IPS-18a (cell line): ENCODE results near the gene PRPF38A.

Source experiments
- H3K27ac ChIP-seq: one replicate; pipeline ENCODE4 v1.5.1; 2013; ENCODE audit warnings: low read length
- H3K27me3 ChIP-seq: one replicate; pipeline ENCODE4 v1.6.1; 2013; ENCODE audit warnings: mild to moderate bottlenecking, low read length; ENCODE audit not compliant: control insufficient read depth, insufficient read depth
- H3K36me3 ChIP-seq: one replicate; pipeline ENCODE4 v1.6.1; 2013; ENCODE audit warnings: low read depth, low read length; ENCODE audit not compliant: control insufficient read depth
- H3K4me1 ChIP-seq: one replicate; pipeline ENCODE4 v1.6.1; 2013; ENCODE audit warnings: low read depth, low read length; ENCODE audit not compliant: control insufficient read depth
- H3K4me3 ChIP-seq: one replicate; pipeline ENCODE4 v1.5.1; 2013; ENCODE audit warnings: low read length
- H3K9ac ChIP-seq: one replicate; pipeline ENCODE4 v1.6.1; 2013; ENCODE audit warnings: mild to moderate bottlenecking, low read length, moderate library complexity
- H3K9me3 ChIP-seq: one replicate; pipeline ENCODE4 v1.6.1; 2013; ENCODE audit warnings: low read depth, low read length; ENCODE audit not compliant: control insufficient read depth

Gene PRPF38A

DNA sequence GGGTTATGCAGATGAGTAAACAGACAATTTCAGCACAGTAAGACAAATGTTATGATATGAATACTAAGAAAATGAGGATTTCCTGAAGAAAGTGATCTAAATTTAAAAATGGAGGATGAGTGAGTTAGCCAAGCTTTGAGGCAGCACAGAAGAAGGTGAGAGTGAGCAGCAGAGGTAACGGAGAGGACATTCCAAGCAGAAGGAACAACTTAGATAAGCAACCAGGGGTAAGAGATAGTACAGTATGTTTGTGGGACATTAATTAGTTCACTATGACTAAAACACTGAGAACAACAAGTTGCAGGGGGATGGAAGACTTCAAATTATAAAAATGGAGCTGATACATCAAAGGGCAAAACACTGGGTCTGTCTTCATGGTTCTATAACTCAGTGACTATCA lies 22.8 kb downstream of the PRPF38A start:
- Histone ChIP-seq H3K27me3 (no peaks in the 10 kb centered on the region), H3K4me3 (no peak overlapping the region), H3K4me1 (peaks cover 5% of the 10 kb centered on the region), H3K9ac (no peak overlapping the region), H3K9me3 (no peaks in the 10 kb centered on the region), H3K27ac (no peak overlapping the region), H3K36me3 (peaks cover 30% of the 10 kb centered on the region)

DNA sequence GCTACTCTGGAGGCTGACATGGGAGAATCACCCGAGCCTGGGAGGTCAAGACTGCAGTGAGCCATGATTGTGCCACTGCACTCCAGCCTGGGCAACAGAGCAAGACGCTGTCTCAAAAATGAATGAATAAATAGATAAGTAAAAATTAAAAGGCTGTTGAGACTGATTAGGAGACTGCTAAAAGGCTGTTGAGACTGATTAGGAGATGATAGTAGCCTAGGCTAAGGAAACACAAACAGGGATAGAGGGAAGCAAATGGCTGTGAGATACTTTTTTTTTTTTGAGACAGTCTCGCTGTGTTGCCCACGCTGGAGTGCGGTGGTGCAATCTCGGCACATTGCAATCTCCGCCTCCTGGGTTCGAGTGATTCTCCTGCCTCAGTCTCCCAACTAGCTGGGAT lies 28.4 kb downstream of the PRPF38A start:
- Histone ChIP-seq H3K27ac (no peak overlapping the region), H3K4me1 (peaks cover 3% of the 10 kb centered on the region), H3K4me3 (no peak overlapping the region), H3K27me3 (no peaks in the 10 kb centered on the region), H3K9me3 (no peaks in the 10 kb centered on the region), H3K36me3 (peaks cover 36% of the 10 kb centered on the region), H3K9ac (no peak overlapping the region)

DNA sequence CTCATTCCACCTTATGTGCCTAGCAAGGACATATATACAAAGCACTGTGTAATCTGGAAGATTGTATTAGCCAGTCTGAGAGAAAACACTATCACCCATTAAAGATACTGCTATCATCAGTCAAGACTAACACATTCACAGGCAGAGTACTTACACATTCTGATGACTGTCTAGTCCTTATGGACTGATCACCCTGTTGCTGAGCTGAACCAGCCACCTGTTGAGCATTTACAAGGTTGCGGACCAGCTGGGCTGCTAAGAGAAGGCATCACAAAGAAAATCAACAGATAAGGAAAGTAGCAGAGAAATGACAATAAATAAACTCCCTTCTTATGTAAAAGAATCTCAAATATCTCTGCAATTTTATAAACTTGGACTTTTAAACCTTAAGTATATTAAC lies 30.8 kb downstream of the PRPF38A start:
- H3K27me3 ChIP-seq: no peaks in the 10 kb centered on the region
- peaks cover 33% of the 10 kb centered on the region for H3K36me3 ChIP-seq
- no peak overlapping the region for H3K27ac ChIP-seq
- H3K4me3 ChIP-seq: no peak overlapping the region
- H3K4me1 ChIP-seq: peaks cover 3% of the 10 kb centered on the region
- H3K9ac ChIP-seq: no peak overlapping the region
- no peaks in the 10 kb centered on the region for H3K9me3 ChIP-seq

GRCh38 chr1:52435650-52436049 lies 31.2 kb downstream of the PRPF38A start:
- Histone ChIP-seq H3K4me3 (no peak overlapping the region), H3K9me3 (no peaks in the 10 kb centered on the region), H3K36me3 (peaks cover 32% of the 10 kb centered on the region), H3K27me3 (no peaks in the 10 kb centered on the region), H3K9ac (no peak overlapping the region), H3K27ac (no peak overlapping the region), H3K4me1 (peaks cover 3% of the 10 kb centered on the region)

DNA sequence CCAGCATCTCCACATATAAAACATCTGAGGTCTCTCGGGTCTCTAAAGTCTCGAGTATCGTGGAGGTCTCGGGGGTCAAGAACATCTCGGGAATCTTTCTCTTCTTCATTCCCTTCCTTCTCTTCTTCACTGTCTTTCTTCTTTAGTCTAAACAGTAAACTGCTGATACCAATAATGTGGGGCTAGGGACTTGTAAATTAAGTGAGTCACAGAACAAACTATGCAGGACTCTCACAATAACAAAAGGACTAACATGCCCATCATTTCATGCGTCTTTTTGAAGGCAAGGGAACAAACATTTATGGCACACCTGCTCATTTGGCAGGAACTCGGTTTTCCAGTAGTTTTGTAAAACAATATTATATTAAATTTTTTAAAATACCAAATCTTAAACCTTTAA lies 32.4 kb downstream of the PRPF38A start:
- no peak overlapping the region for H3K9ac ChIP-seq
- peaks cover 23% of the 10 kb centered on the region for H3K36me3 ChIP-seq
- H3K27ac ChIP-seq: no peak overlapping the region
- H3K27me3 ChIP-seq: no peaks in the 10 kb centered on the region
- H3K9me3 ChIP-seq: no peaks in the 10 kb centered on the region
- H3K4me1 ChIP-seq: peaks cover 3% of the 10 kb centered on the region
- no peak overlapping the region for H3K4me3 ChIP-seq

GRCh38 chr1:52439976-52440375 lies 35.6 kb downstream of the PRPF38A start:
- Histone ChIP-seq H3K9me3 (no peaks in the 10 kb centered on the region), H3K36me3 (peaks cover 19% of the 10 kb centered on the region), H3K4me3 (no peak overlapping the region), H3K27ac (no peak overlapping the region), H3K27me3 (no peaks in the 10 kb centered on the region), H3K4me1 (peaks cover 3% of the 10 kb centered on the region), H3K9ac (no peak overlapping the region)

DNA sequence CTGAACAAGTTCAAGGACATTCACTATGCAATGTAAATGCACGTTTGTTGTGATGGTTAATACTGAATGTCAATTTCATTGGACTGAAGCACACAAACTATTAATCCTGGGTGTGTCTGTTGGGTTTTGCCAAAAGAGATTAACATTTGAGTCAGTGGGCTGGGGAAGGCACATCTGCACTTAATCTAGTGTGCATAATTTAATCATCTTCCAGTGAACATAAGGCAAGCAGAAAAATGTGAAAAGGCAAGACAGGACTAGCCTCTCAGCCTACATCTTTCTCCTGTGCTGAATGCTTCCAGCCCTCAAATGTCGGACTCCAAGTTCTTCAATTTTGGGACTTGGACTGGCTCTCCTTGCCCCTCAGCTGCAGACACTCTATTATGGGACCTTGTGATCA lies 40.1 kb downstream of the PRPF38A start:
- H3K27ac ChIP-seq: no peak overlapping the region

GRCh38 chr1:52454127-52454526 lies 49.7 kb downstream of the PRPF38A start:
- Histone ChIP-seq H3K27me3 (no peaks in the 10 kb centered on the region), H3K9me3 (no peaks in the 10 kb centered on the region), H3K27ac (no peak overlapping the region), H3K4me3 (no peak overlapping the region), H3K9ac (no peak overlapping the region), H3K36me3 (no peaks in the 10 kb centered on the region), H3K4me1 (peaks cover 13% of the 10 kb centered on the region)

More for the DNA sequence above, 40.1 kb downstream of the PRPF38A start:
- H3K4me3 ChIP-seq: no peak overlapping the region
- H3K36me3 ChIP-seq: peaks cover 26% of the 10 kb centered on the region
- H3K27me3 ChIP-seq: no peaks in the 10 kb centered on the region
- no peaks in the 10 kb centered on the region for H3K4me1 ChIP-seq
- H3K9me3 ChIP-seq: no peaks in the 10 kb centered on the region
- no peak overlapping the region for H3K9ac ChIP-seq

GRCh38 chr1:52454779-52455178 lies 50.4 kb downstream of the PRPF38A start:
- H3K36me3 ChIP-seq: no peaks in the 10 kb centered on the region
- H3K4me1 ChIP-seq: peaks cover 13% of the 10 kb centered on the region
- no peak overlapping the region for H3K4me3 ChIP-seq
- H3K27ac ChIP-seq: no peak overlapping the region
- H3K9me3 ChIP-seq: no peaks in the 10 kb centered on the region
- H3K27me3 ChIP-seq: no peaks in the 10 kb centered on the region
- H3K9ac ChIP-seq: no peak overlapping the region

DNA sequence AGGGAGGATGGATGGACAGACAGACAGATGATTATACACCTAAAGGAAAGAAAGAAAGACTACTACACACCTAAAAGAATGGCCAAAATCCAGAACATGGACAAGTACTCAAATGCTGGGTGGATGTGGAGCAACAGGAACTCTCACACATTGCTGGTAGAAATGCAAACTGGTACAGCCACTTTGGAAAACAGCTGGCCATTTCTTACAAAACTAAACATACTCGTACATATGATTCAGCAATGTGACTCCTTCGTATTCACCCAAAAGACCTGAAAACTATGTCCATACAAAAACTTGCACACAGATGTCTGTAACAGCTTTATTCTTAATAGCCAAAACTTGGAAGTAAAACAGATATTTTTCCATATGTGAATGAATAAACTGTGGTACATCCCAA lies 51.3 kb downstream of the PRPF38A start:
- H3K36me3 ChIP-seq: no peaks in the 10 kb centered on the region

GRCh38 chr1:52460694-52461093 lies 56.3 kb downstream of the PRPF38A start:
- no peaks in the 10 kb centered on the region for H3K36me3 ChIP-seq
- H3K4me1 ChIP-seq: peaks cover 9% of the 10 kb centered on the region
- H3K9ac ChIP-seq: no peak overlapping the region
- no peaks in the 10 kb centered on the region for H3K27me3 ChIP-seq
- no peaks in the 10 kb centered on the region for H3K9me3 ChIP-seq
- no peak overlapping the region for H3K4me3 ChIP-seq
- H3K27ac ChIP-seq: no peak overlapping the region

More for the DNA sequence above, 51.3 kb downstream of the PRPF38A start:
- H3K9ac ChIP-seq: no peak overlapping the region
- H3K27ac ChIP-seq: no peak overlapping the region
- H3K4me1 ChIP-seq: peaks cover 13% of the 10 kb centered on the region
- no peak overlapping the region for H3K4me3 ChIP-seq
- H3K27me3 ChIP-seq: no peaks in the 10 kb centered on the region
- no peaks in the 10 kb centered on the region for H3K9me3 ChIP-seq

GRCh38 chr1:52461821-52462220 lies 57.4 kb downstream of the PRPF38A start:
- Histone ChIP-seq H3K36me3 (no peaks in the 10 kb centered on the region), H3K4me1 (peaks cover 9% of the 10 kb centered on the region), H3K27me3 (no peaks in the 10 kb centered on the region), H3K9ac (no peak overlapping the region), H3K9me3 (no peaks in the 10 kb centered on the region), H3K4me3 (peak overlapping the region; percentile 9), H3K27ac (no peak overlapping the region)
